SK-N-SH treated with all-trans-retinoic acid at 6 μM for 48 hours (cell line): ENCODE results near the gene UNC5B.

Source experiments
- ATAC-seq: fragments of 200-7000 bp; cut with Tn5 transposase; 3 replicates; pipeline ENCODE4 v1.9.1; 2020; ENCODE audit warnings: mild to moderate bottlenecking, moderate library complexity
- ARNTL ChIP-seq: fragments of 450-650 bp; formaldehyde crosslinking; IDR thresholded peaks from 2 replicates; pipeline ENCODE4 v1.5.0; 2020; ENCODE audit warnings: low read depth, mild to moderate bottlenecking, moderate library complexity, borderline replicate concordance
- BACH2 ChIP-seq: fragments of 250-450 bp; sonication (Bioruptor Pico); IDR thresholded peaks from 2 replicates; pipeline ENCODE4 v1.9.0; 2021; ENCODE audit warnings: mild to moderate bottlenecking, borderline replicate concordance
- CSDC2 ChIP-seq: fragments of 250-450 bp; sonication (Bioruptor Pico); IDR thresholded peaks from 2 replicates; pipeline ENCODE4 v1.5.0; 2020; ENCODE audit warnings: mild to moderate bottlenecking, moderate library complexity
- CSRNP3 ChIP-seq: fragments of 250-450 bp; sonication (Bioruptor Pico); IDR thresholded peaks from 2 replicates; pipeline ENCODE4 v1.5.1; 2021; ENCODE audit warnings: mild to moderate bottlenecking, moderate library complexity
- ESRRG ChIP-seq: fragments of 250-450 bp; sonication (Bioruptor Pico); IDR thresholded peaks from 2 replicates; pipeline ENCODE4 v1.6.1; 2021; ENCODE audit warnings: mild to moderate bottlenecking
- GLIS3 ChIP-seq: fragments of 250-450 bp; sonication (Bioruptor Pico); IDR thresholded peaks from 2 replicates; pipeline ENCODE4 v1.5.0; 2020; ENCODE audit warnings: mild to moderate bottlenecking, moderate library complexity
- ISL1 ChIP-seq: fragments of 250-450 bp; sonication (Bioruptor Pico); IDR thresholded peaks from 2 replicates; pipeline ENCODE4 v2.1.2; 2022; ENCODE audit warnings: mild to moderate bottlenecking, moderate library complexity
- OSR1 ChIP-seq: fragments of 250-450 bp; sonication (Bioruptor Pico); IDR thresholded peaks from 2 replicates; pipeline ENCODE4 v1.8.0; 2022; ENCODE audit warnings: moderate library complexity, mild to moderate bottlenecking, inconsistent platforms
- PPARA ChIP-seq: fragments of 250-450 bp; sonication (Bioruptor Pico); IDR thresholded peaks from 2 replicates; pipeline ENCODE4 v1.5.0; 2020; ENCODE audit warnings: mild to moderate bottlenecking, borderline replicate concordance
- TOX ChIP-seq: fragments of 250-450 bp; sonication (Bioruptor Pico); IDR thresholded peaks from 2 replicates; pipeline ENCODE4 v1.8.0; 2021; ENCODE audit warnings: mild to moderate bottlenecking, moderate library complexity, borderline replicate concordance
- ZC3H10 ChIP-seq: fragments of 250-450 bp; sonication (Bioruptor Pico); IDR thresholded peaks from 2 replicates; pipeline ENCODE4 v1.5.1; 2021; ENCODE audit warnings: mild to moderate bottlenecking, moderate library complexity
- ZFP3 ChIP-seq: fragments of 250-450 bp; sonication (Bioruptor Pico); IDR thresholded peaks from 2 replicates; pipeline ENCODE4 v1.5.0; 2020; ENCODE audit warnings: mild to moderate bottlenecking, moderate library complexity
- ZFP30 ChIP-seq: fragments of 450-650 bp; formaldehyde crosslinking; IDR thresholded peaks from 2 replicates; pipeline ENCODE4 v1.5.0; 2022; ENCODE audit warnings: mild to moderate bottlenecking, moderate library complexity
- ZNF565 ChIP-seq: fragments of 450-650 bp; formaldehyde crosslinking; conservative IDR thresholded peaks from 2 replicates; pipeline ENCODE4 v1.5.0; 2020; ENCODE audit warnings: low read depth, mild to moderate bottlenecking, moderate library complexity
- ZNF8 ChIP-seq: fragments of 450-650 bp; formaldehyde crosslinking; IDR thresholded peaks from 2 replicates; pipeline ENCODE4 v1.5.0; 2020; ENCODE audit warnings: mild to moderate bottlenecking, moderate library complexity
- TF ChIP-seq, protein P1 (sequence below): fragments of 250-450 bp; sonication (Bioruptor Pico); IDR thresholded peaks from 2 replicates; pipeline ENCODE4 v1.8.0; 2020; ENCODE audit warnings: mild to moderate bottlenecking, moderate library complexity, borderline replicate concordance
- TF ChIP-seq, protein P2 (sequence below): fragments of 250-450 bp; sonication (Bioruptor Pico); IDR thresholded peaks from 2 replicates; pipeline ENCODE4 v1.8.0; 2021; ENCODE audit warnings: low read depth, mild to moderate bottlenecking, moderate library complexity, borderline replicate concordance
- TF ChIP-seq, protein P3 (sequence below): fragments of 250-450 bp; sonication (Bioruptor Pico); IDR thresholded peaks from 2 replicates; pipeline ENCODE4 v1.5.0; 2020; ENCODE audit warnings: mild to moderate bottlenecking, moderate library complexity
- TF ChIP-seq, protein P4 (sequence below): fragments of 250-450 bp; sonication (Bioruptor Pico); IDR thresholded peaks from 2 replicates; pipeline ENCODE4 v1.5.1; 2020; ENCODE audit warnings: low read depth, mild to moderate bottlenecking, moderate library complexity

The UNC5B gene

DNA sequence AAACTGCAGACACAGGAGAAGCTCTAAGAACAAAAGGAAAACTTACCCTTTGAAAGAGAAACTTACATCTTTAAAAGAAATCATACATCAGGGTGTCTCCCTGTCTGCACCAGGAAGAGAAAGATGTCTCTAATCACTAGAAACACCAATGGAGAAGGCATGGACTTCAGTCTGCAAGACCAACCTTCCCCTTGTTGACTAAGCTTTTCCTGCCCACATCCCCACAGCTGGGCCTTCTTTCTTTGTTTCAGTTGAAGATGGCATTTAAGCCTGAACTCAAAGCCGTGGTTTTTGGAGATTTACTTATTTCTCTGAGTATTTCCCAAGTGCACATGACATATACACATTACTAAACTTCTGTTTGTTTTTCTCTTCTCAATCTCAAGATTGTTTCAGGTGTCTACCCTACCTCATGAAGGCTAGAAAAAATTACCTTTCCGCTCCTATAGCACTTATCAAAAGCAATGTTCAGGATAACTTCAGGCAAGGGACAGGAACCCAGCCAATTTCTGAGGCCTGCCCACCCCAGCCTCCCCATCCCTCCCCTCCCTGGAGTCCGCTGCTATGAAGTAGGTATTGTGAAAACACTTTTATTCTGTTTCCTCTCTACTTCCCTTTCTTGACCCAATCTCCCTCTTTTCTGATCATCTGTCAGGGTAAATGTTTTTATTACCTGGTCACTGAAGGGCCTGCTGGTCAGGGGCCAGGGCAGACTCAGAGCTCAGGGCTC lies 103.9 kb downstream of the UNC5B start:
- TF ChIP-seq ZC3H10: no peak
- TF ChIP-seq ARNTL (CRISPR knock-in tag): no peak
- TF ChIP-seq ZNF8 (CRISPR knock-in tag): no peak
- no peak for TF ChIP-seq OSR1 (CRISPR knock-in tag)
- TF ChIP-seq CSRNP3 (CRISPR knock-in tag): no peak
- no peak for TF ChIP-seq GLIS3
- TF ChIP-seq, protein P1, sequence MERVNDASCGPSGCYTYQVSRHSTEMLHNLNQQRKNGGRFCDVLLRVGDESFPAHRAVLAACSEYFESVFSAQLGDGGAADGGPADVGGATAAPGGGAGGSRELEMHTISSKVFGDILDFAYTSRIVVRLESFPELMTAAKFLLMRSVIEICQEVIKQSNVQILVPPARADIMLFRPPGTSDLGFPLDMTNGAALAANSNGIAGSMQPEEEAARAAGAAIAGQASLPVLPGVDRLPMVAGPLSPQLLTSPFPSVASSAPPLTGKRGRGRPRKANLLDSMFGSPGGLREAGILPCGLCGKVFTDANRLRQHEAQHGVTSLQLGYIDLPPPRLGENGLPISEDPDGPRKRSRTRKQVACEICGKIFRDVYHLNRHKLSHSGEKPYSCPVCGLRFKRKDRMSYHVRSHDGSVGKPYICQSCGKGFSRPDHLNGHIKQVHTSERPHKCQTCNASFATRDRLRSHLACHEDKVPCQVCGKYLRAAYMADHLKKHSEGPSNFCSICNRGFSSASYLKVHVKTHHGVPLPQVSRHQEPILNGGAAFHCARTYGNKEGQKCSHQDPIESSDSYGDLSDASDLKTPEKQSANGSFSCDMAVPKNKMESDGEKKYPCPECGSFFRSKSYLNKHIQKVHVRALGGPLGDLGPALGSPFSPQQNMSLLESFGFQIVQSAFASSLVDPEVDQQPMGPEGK (CRISPR knock-in tag): no peak
- TF ChIP-seq BACH2 (CRISPR knock-in tag): no peak
- TF ChIP-seq, protein P2, sequence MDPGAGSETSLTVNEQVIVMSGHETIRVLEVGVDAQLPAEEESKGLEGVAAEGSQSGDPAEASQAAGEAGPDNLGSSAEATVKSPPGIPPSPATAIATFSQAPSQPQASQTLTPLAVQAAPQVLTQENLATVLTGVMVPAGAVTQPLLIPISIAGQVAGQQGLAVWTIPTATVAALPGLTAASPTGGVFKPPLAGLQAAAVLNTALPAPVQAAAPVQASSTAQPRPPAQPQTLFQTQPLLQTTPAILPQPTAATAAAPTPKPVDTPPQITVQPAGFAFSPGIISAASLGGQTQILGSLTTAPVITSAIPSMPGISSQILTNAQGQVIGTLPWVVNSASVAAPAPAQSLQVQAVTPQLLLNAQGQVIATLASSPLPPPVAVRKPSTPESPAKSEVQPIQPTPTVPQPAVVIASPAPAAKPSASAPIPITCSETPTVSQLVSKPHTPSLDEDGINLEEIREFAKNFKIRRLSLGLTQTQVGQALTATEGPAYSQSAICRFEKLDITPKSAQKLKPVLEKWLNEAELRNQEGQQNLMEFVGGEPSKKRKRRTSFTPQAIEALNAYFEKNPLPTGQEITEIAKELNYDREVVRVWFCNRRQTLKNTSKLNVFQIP (CRISPR knock-in tag): no peak
- no peak for TF ChIP-seq ESRRG
- no peak for TF ChIP-seq PPARA (CRISPR knock-in tag)
- no peak for ATAC-seq

- ATAC-seq: no peak
- TF ChIP-seq, protein P3, sequence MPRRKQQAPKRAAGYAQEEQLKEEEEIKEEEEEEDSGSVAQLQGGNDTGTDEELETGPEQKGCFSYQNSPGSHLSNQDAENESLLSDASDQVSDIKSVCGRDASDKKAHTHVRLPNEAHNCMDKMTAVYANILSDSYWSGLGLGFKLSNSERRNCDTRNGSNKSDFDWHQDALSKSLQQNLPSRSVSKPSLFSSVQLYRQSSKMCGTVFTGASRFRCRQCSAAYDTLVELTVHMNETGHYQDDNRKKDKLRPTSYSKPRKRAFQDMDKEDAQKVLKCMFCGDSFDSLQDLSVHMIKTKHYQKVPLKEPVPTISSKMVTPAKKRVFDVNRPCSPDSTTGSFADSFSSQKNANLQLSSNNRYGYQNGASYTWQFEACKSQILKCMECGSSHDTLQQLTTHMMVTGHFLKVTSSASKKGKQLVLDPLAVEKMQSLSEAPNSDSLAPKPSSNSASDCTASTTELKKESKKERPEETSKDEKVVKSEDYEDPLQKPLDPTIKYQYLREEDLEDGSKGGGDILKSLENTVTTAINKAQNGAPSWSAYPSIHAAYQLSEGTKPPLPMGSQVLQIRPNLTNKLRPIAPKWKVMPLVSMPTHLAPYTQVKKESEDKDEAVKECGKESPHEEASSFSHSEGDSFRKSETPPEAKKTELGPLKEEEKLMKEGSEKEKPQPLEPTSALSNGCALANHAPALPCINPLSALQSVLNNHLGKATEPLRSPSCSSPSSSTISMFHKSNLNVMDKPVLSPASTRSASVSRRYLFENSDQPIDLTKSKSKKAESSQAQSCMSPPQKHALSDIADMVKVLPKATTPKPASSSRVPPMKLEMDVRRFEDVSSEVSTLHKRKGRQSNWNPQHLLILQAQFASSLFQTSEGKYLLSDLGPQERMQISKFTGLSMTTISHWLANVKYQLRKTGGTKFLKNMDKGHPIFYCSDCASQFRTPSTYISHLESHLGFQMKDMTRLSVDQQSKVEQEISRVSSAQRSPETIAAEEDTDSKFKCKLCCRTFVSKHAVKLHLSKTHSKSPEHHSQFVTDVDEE (CRISPR knock-in tag): no peak
- no peak for TF ChIP-seq ARNTL (CRISPR knock-in tag)
- TF ChIP-seq PPARA (CRISPR knock-in tag): no peak
- no peak for TF ChIP-seq GLIS3
- TF ChIP-seq, protein P2 (CRISPR knock-in tag): no peak
- TF ChIP-seq BACH2 (CRISPR knock-in tag): no peak
- TF ChIP-seq, protein P4, sequence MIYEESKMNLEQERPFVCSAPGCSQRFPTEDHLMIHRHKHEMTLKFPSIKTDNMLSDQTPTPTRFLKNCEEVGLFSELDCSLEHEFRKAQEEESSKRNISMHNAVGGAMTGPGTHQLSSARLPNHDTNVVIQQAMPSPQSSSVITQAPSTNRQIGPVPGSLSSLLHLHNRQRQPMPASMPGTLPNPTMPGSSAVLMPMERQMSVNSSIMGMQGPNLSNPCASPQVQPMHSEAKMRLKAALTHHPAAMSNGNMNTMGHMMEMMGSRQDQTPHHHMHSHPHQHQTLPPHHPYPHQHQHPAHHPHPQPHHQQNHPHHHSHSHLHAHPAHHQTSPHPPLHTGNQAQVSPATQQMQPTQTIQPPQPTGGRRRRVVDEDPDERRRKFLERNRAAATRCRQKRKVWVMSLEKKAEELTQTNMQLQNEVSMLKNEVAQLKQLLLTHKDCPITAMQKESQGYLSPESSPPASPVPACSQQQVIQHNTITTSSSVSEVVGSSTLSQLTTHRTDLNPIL (CRISPR knock-in tag): no peak
- TF ChIP-seq CSDC2 (CRISPR knock-in tag): no peak
- TF ChIP-seq ISL1 (CRISPR knock-in tag): no peak
- no peak for TF ChIP-seq OSR1 (CRISPR knock-in tag)
- TF ChIP-seq ZFP3 (CRISPR knock-in tag): no peak
- TF ChIP-seq ZNF565: no peak
These were observed 104.4 kb downstream of the UNC5B start for GRCh38 chr10:71316786-71317160.

DNA sequence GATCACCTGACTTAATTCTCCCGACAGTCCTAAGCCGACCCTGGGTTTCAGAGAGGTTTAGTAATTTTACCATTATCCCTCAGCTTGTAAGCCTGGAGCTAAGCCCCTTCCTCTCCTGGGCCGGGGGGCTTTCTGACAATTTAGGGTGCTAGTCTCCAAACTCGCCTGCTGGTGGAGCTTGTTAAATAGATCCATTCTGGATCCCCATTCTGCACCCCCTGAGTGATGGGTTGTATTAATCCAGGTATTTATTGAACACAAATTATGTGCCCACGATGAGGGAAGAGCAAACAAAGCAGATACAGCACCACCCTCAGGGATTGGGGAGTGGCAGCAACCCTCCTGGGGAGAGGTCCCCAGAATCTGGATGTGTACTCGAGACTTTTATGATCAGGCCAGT lies 105.4 kb downstream of the UNC5B start:
- TF ChIP-seq, protein P1 (CRISPR knock-in tag): no peak
- TF ChIP-seq OSR1 (CRISPR knock-in tag): no peak
- TF ChIP-seq CSRNP3 (CRISPR knock-in tag): no peak
- TF ChIP-seq, protein P2 (CRISPR knock-in tag): no peak
- no peak for TF ChIP-seq ZFP30
- no peak for TF ChIP-seq GLIS3
- no peak for TF ChIP-seq TOX (CRISPR knock-in tag)
- no peak for ATAC-seq
